Measurements from ENCODE around the gene OSGIN1.

GRCh38 chr16:83949724-83950001 lies 3.4 kb upstream of the OSGIN1 start:
- TF ChIP-seq, protein P1, sequence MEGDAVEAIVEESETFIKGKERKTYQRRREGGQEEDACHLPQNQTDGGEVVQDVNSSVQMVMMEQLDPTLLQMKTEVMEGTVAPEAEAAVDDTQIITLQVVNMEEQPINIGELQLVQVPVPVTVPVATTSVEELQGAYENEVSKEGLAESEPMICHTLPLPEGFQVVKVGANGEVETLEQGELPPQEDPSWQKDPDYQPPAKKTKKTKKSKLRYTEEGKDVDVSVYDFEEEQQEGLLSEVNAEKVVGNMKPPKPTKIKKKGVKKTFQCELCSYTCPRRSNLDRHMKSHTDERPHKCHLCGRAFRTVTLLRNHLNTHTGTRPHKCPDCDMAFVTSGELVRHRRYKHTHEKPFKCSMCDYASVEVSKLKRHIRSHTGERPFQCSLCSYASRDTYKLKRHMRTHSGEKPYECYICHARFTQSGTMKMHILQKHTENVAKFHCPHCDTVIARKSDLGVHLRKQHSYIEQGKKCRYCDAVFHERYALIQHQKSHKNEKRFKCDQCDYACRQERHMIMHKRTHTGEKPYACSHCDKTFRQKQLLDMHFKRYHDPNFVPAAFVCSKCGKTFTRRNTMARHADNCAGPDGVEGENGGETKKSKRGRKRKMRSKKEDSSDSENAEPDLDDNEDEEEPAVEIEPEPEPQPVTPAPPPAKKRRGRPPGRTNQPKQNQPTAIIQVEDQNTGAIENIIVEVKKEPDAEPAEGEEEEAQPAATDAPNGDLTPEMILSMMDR (IDR thresholded peaks at IDR 0.05; ENCODE audit: poor library complexity, severe bottlenecking): no peak
- TF ChIP-seq TAF1 (IDR thresholded peaks at IDR 0.05; ENCODE audit: low read depth): no peak
